HEK293T (cell line): ENCODE measurements around the gene TEX36.

Source experiments
- ARNT ChIP-seq: fragments of 450-650 bp; IDR thresholded peaks from 2 replicates; pipeline ENCODE4 v1.6.1; 2017; ENCODE audit warnings: mild to moderate bottlenecking
- BHLHE40 ChIP-seq: fragments of 450-650 bp; IDR thresholded peaks from 2 replicates; pipeline ENCODE4 v1.6.1; 2016; ENCODE audit warnings: mild to moderate bottlenecking, moderate library complexity, borderline replicate concordance
- CTBP1 ChIP-seq: fragments of 450-650 bp; IDR thresholded peaks from 2 replicates; pipeline ENCODE4 v1.6.1; 2016; ENCODE audit warnings: borderline replicate concordance
- FOXA1 ChIP-seq: fragments of 450-650 bp; IDR thresholded peaks from 2 replicates; pipeline ENCODE4 v1.6.1; 2016; ENCODE audit warnings: mild to moderate bottlenecking
- FOXK2 ChIP-seq: fragments of 450-650 bp; IDR thresholded peaks from 2 replicates; pipeline ENCODE4 v1.6.1; 2016; ENCODE audit warnings: mild to moderate bottlenecking
- HDGF ChIP-seq: fragments of 450-650 bp; IDR thresholded peaks from 2 replicates; pipeline ENCODE4 v1.6.1; 2017; ENCODE audit warnings: antibody characterized with exemption, borderline replicate concordance
- L3MBTL2 ChIP-seq: fragments of 450-650 bp; conservative IDR thresholded peaks from 2 replicates; pipeline ENCODE4 v1.6.1; 2016; ENCODE audit warnings: mild to moderate bottlenecking
- SP1 ChIP-seq: fragments of 450-650 bp; IDR thresholded peaks from 2 replicates; pipeline ENCODE4 v1.6.1; 2017
- SUZ12 ChIP-seq: fragments of 450-650 bp; IDR thresholded peaks from 2 replicates; pipeline ENCODE4 v1.6.1; 2016; ENCODE audit warnings: mild to moderate bottlenecking
- TARDBP ChIP-seq: fragments of 450-650 bp; IDR thresholded peaks from 2 replicates; pipeline ENCODE4 v1.6.1; 2016

DNA sequence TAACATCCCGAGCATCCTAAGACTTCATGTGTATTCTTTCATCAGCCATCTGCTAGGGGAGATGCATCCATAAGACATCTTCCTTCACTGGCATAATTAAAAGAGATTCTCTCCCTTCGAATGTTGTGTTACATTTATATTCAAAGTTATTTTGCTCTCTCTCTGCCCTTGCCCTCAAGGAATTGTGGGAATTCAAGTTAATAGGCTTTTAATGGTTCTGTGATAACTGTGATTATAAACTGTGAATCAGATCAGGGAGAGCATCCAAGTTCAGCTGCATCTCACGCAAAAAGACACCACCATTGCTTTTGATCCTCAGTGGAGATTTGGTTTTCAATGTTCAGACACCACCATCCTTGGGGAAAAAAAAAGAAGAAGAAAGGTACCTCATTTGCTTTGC lies 9.2 kb upstream of the TEX36 start:
- no peak for TF ChIP-seq L3MBTL2
- no peak for TF ChIP-seq CTBP1
- TF ChIP-seq FOXA1, result no peak
- no peak for TF ChIP-seq BHLHE40
- no peak for TF ChIP-seq ARNT
- no peak for TF ChIP-seq TARDBP
- no peak for TF ChIP-seq HDGF
- no peak for TF ChIP-seq FOXK2
- TF ChIP-seq SUZ12, result no peak
- TF ChIP-seq SP1, result no peak
